Measurements from ENCODE around the gene CUBN. TPM values are rescaled to one million over a fixed set of nuclear protein-coding genes. Genes with fewer than 3 reads are reported as not detected.

The CUBN gene
- total and polyA plus RNA-seq, 9 of the 15 experiments (the other 6 are each of a cell fraction or from before 2014, with no cell fraction given) = 0.04 to 0.33 (median 0.09) TPM

GRCh38 chr10:17146892-17147291 lies 17.3 kb upstream of the CUBN start:
- intact Hi-C loops (cut with micrococcal nuclease) = loop anchor here (10.0 kb wide), 1 partner anchor 192 kb away; no protein-coding TSS in a partner anchor
- DNase-seq (ENCODE audit: extremely low read depth in 1 of 4, low spot score in 3 of 4) = no peak
- BruUV-seq (replicated peaks) = no TSS peak

More at GRCh38 chr10:17146892-17147291, 17.3 kb upstream of the CUBN start:
- H2AFZ ChIP-seq (ENCODE audit: low read depth, low read length) = no peak overlapping the region
- no peak overlapping the region for H3K9ac ChIP-seq (ENCODE audit: insufficient read depth in 1 of 2, low read depth in 2 of 2, low read length in 2 of 2)
- POLR2A ChIA-PET = no interaction called here
- H3K9me1 ChIP-seq (ENCODE audit: control insufficient read depth, insufficient read depth, low read length) = no peaks in the 10 kb centered on the region
- H3K79me2 ChIP-seq (ENCODE audit: control insufficient read depth, insufficient read depth, low read length) = no peaks in the 10 kb centered on the region
- ATAC-seq (no peak), FAIRE-seq (no peak)
- H3K4me1 ChIP-seq (replicated peaks in 1 of 2; ENCODE audit: control insufficient read depth in 2 of 2, insufficient read depth in 2 of 2, low read length in 2 of 2) = 0 out of 5 replicates have a peak, but pooled peaks cover 0 to 3% of the 10 kb centered on the region in 2 experiments
- no peaks in the 10 kb centered on the region for H3K36me3 ChIP-seq (ENCODE audit: control insufficient read depth, insufficient read depth, low read length)
- no peaks in the 10 kb centered on the region for H4K20me1 ChIP-seq (replicated peaks; ENCODE audit: control insufficient read depth, insufficient read depth, low read length)
- H3K4me3 ChIP-seq = no peak overlapping the region
- H3K9me3 ChIP-seq (replicated peaks; ENCODE audit: control insufficient read depth, insufficient read depth, low read depth, low read length) = no peaks in the 10 kb centered on the region
- in situ Hi-C loops (cut with MboI) = no loop called here
- CTCF ChIA-PET (ENCODE audit: low intra/inter-chr PET ratio) = no interaction called here
- H3K4me2 ChIP-seq (ENCODE audit: insufficient read depth, low read length) = no peak overlapping the region
- no peak overlapping the region for H3K27ac ChIP-seq (ENCODE audit: extremely low read depth, low read depth, low read length)
- H3K27me3 ChIP-seq (ENCODE audit: control insufficient read depth in 2 of 2, insufficient read depth in 2 of 2, low read length in 2 of 2) = no peaks in the 10 kb centered on the region
- TF ChIP-seq NR2C2 (CRISPR knock-in tag; IDR thresholded peaks at IDR 0.05) = no peak
- no peak for TF ChIP-seq NR2C2 (tag; IDR thresholded peaks at IDR 0.05)
- no peak for TF ChIP-seq POLR2B (IDR thresholded peaks at IDR 0.05; ENCODE audit: low read depth, partially characterized antibody)
- TF ChIP-seq FOXK2 (conservative IDR thresholded peaks at IDR 0.05 in 1 of 2, IDR thresholded peaks at IDR 0.05 in 1 of 2; ENCODE audit: low read depth in 2 of 2) = no peak
- TF ChIP-seq STAG1 (CRISPR knock-in tag; IDR thresholded peaks at IDR 0.05; ENCODE audit: borderline replicate concordance) = no peak
- no peak for TF ChIP-seq CREBBP (IDR thresholded peaks at IDR 0.05; ENCODE audit: low read depth, low read length)
- no peak for TF ChIP-seq WHSC1 (IDR thresholded peaks at IDR 0.05; ENCODE audit: low read length)
- no peak for TF ChIP-seq NBN (IDR thresholded peaks at IDR 0.05; ENCODE audit: low read depth)
- no peak for TF ChIP-seq ZNF124 (CRISPR knock-in tag; IDR thresholded peaks at IDR 0.05)
- TF ChIP-seq NCOA4 (IDR thresholded peaks at IDR 0.05; ENCODE audit: partially characterized antibody) = no peak
- TF ChIP-seq ZNF449 (CRISPR knock-in tag; IDR thresholded peaks at IDR 0.05) = no peak
- TF ChIP-seq RBM34 (IDR thresholded peaks at IDR 0.05; ENCODE audit: borderline replicate concordance, insufficient read depth, low read length) = no peak
- TF ChIP-seq RBBP5 (IDR thresholded peaks at IDR 0.05; ENCODE audit: borderline replicate concordance, insufficient read depth, low read length, poor library complexity, severe bottlenecking) = no peak
- TF ChIP-seq TCF15 (CRISPR knock-in tag; IDR thresholded peaks at IDR 0.05) = no peak
- TF ChIP-seq ZNF830 (CRISPR knock-in tag; IDR thresholded peaks at IDR 0.05) = no peak
- TF ChIP-seq ZNF23 (CRISPR knock-in tag; IDR thresholded peaks at IDR 0.05) = no peak
- no peak for TF ChIP-seq ZNF518B (CRISPR knock-in tag; IDR thresholded peaks at IDR 0.05)
- TF ChIP-seq TBP (optimal IDR thresholded peaks at IDR 0.05; ENCODE audit: low read depth, low read length) = no peak
- 59% methylated on average over 3 of the region's 3 CpGs for WGBS (ENCODE audit: insufficient coverage, low coverage, missing lambda C conversion rate)

Data from K562 (cell line).